Caco-2 (cell line): Measurements from ENCODE around the gene MGLL. TPM values are rescaled to one million over a fixed set of nuclear protein-coding genes. Genes with fewer than 3 reads are reported as not detected.

Source experiments
- BruUV-seq: library from RNA; stranded (reverse); fragments of 400-500 nt; replicated peaks from 2 replicates; lab custom pipeline; 2021; lab: Mats Ljungman, UMichigan
- CTCF ChIA-PET: fragments of 300-600 bp; sonication (Branson Sonifier 250); formaldehyde crosslinking; loops from one replicate; lab custom pipeline; 2022; ENCODE audit warnings: antibody characterized with exemption; lab: Charles Lee
- POLR2A ChIA-PET: fragments of 300-600 bp; sonication (Branson Sonifier 250); formaldehyde crosslinking; loops from one replicate; lab custom pipeline; 2022; ENCODE audit warnings: antibody characterized with exemption; lab: Charles Lee
- DNase-seq, 2 experiments: peaks; one replicate each; pipeline versions ENCODE4 v3.0.0 to v3.0.0-alpha.2; 2020 to 2022
- H3K27me3 ChIP-seq: replicated peaks from 2 replicates; pipeline ENCODE4 v1.6.0; 2011; ENCODE audit warnings: low read length; ENCODE audit not compliant: control insufficient read depth, insufficient read depth
- H3K36me3 ChIP-seq: 2 replicates; pipeline ENCODE4 v1.5.1; 2011; ENCODE audit warnings: low read length; ENCODE audit not compliant: control insufficient read depth, insufficient read depth
- H3K4me1 ChIP-seq: fragments of 250-450 bp; sonication (Bioruptor Pico); 2 replicates; pipeline ENCODE4 v1.5.1; 2020; ENCODE audit warnings: mild to moderate bottlenecking
- H3K4me3 ChIP-seq: 2 replicates; pipeline ENCODE4 v1.5.1; 2011; ENCODE audit warnings: low read depth, mild to moderate bottlenecking, control low read depth, low read length
- H3K9me3 ChIP-seq: fragments of 250-450 bp; sonication (Bioruptor Pico); 2 replicates; pipeline ENCODE4 v1.5.1; 2020; ENCODE audit warnings: mild to moderate bottlenecking, moderate library complexity
- H3K27ac Mint-ChIP-seq: one replicate; pipeline ENCODE4 v1.8.0; 2022; ENCODE audit warnings: mixed read lengths; ENCODE audit not compliant: unreplicated experiment
- H3K27me3 Mint-ChIP-seq: one replicate; pipeline ENCODE4 v1.8.0; 2022; ENCODE audit warnings: mixed read lengths; ENCODE audit not compliant: insufficient read depth, unreplicated experiment
- H3K36me3 Mint-ChIP-seq: one replicate; pipeline ENCODE4 v1.8.0; 2022; ENCODE audit warnings: mild to moderate bottlenecking, mixed read lengths; ENCODE audit not compliant: insufficient read depth, unreplicated experiment
- H3K4me1 Mint-ChIP-seq: one replicate; pipeline ENCODE4 v1.8.0; 2022; ENCODE audit warnings: low read depth, mixed read lengths; ENCODE audit not compliant: unreplicated experiment
- H3K4me3 Mint-ChIP-seq: one replicate; pipeline ENCODE4 v1.8.0; 2022; ENCODE audit warnings: mild to moderate bottlenecking, moderate library complexity, mixed read lengths; ENCODE audit not compliant: unreplicated experiment
- H3K9me3 Mint-ChIP-seq: one replicate; pipeline ENCODE4 v1.8.0; 2022; ENCODE audit warnings: mixed read lengths; ENCODE audit not compliant: unreplicated experiment
- CTCF ChIP-seq, 2 experiments: fragments of 200-600 bp in 1 of 2; IDR thresholded peaks; 1 replicate in 1 of 2; 2 replicates in 1 of 2; pipeline versions ENCODE4 v1.5.1 to v1.8.0; 2011 to 2022; ENCODE audit warnings: antibody characterized with exemption in 1 of 2, control low read depth in 1 of 2, inconsistent platforms in 1 of 2, low read depth in 1 of 2, low read length in 1 of 2, mild to moderate bottlenecking in 1 of 2, moderate library complexity in 1 of 2; ENCODE audit not compliant: insufficient read depth in 1 of 2, severe bottlenecking in 1 of 2, unreplicated experiment in 1 of 2
- intact Hi-C: fragments of 100-400 bp; cut with micrococcal nuclease; formaldehyde crosslinking; loops from one replicate; pipeline ENCODE4 v1.10.0; 2022; ENCODE audit not compliant: unreplicated experiment
- total RNA-seq: library from RNA; stranded (reverse); gene quantifications from 2 replicates; pipeline ENCODE4 v1.2.3, GENCODE V29; 2022

Gene MGLL
- total RNA-seq, 1 experiment from 2014 or later, result 7.8 TPM

DNA sequence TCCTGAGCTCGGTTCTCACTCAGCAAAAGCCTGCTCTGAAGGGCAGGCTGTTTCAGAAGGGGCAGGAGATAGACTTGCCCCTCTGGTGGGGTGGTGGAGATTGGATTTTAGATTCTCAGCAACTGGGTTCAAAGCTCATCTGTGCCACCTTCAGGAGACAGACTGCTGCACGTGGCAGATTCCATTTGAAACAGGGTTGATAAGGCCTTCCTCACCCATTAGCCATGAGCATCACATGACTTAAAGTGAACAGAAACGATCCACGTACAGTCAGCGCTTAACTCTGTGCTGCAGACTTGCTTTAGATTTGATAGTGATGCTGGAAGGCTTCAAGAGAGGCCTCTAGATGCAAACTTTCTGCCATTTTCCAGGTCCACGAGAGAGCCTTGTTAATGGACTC is 35.0 kb upstream of the MGLL start:
- Histone ChIP-seq H3K4me1 (no peaks in the 10 kb centered on the region), H3K4me3 (no peak overlapping the region), H3K27me3 (no peaks in the 10 kb centered on the region), H3K9me3 (no peaks in the 10 kb centered on the region), H3K36me3 (no peaks in the 10 kb centered on the region)
- Mint-ChIP-seq H3K4me1 (no peaks in the 10 kb centered on the region), H3K27ac (no peak overlapping the region), H3K36me3 (no peaks in the 10 kb centered on the region), H3K9me3 (no peaks in the 10 kb centered on the region), H3K27me3 (no peaks in the 10 kb centered on the region), H3K4me3 (no peak overlapping the region)
- ChIA-PET POLR2A (no interaction called here), CTCF (interaction anchor here (1.3 kb wide), 1 partner anchor 66 kb away, joined by 4 read pairs; no protein-coding TSS in a partner anchor)
- intact Hi-C loops, result no loop called here
- TF ChIP-seq CTCF (IDR thresholded peaks at IDR 0.05; ENCODE audit: insufficient read depth in 1 of 2, low read depth in 1 of 2, low read length in 1 of 2, severe bottlenecking in 1 of 2, unreplicated experiment in 1 of 2), result no peak
- no peak for DNase-seq
- no TSS peak for BruUV-seq

DNA sequence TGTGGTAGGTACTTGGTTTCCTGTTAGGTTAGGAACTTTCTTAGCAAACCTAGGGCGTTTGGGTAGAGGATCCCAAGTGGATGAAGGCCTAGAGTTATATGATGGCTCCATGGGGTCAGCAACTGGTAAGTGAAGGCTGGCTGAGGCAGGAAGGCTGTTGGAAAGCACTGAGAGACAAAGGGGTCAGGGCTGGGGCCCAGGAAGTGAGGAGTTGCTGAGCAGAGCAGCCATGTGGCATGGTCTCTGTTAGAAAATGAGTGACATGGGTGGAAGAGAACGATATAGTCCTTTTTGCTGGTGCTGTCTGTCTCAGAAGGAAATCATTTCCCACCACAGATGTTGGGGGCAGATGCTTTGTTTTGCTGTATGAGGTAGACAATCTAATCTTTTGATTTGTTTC is 34.5 kb upstream of the MGLL start:
- BruUV-seq, result no TSS peak
- no peak overlapping the region for H3K27ac Mint-ChIP-seq
- no peaks in the 10 kb centered on the region for H3K36me3 Mint-ChIP-seq

DNA sequence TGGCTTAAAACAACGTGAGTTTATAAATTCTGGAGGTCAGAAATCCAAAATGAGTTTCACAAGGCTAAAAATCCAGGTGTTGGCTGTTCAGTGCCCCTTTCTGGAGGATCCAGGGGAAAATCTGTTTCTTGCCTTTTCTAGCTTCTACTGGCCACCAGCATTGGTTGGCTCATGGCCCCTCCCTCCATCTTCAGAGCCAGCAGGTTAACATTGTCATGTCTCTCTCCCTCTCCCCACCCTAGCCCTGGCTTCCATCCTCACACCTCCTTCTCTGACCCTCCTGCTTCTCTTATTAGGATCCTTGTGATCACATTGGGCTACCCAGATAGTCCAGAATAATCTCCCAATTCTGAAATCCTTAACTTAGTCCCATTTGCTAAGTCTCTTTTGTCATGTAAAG is 32.9 kb upstream of the MGLL start:
- H3K27me3 ChIP-seq, result no peaks in the 10 kb centered on the region
- Mint-ChIP-seq H3K36me3 (no peaks in the 10 kb centered on the region), H3K4me1 (no peaks in the 10 kb centered on the region), H3K27me3 (no peaks in the 10 kb centered on the region), H3K27ac (no peak overlapping the region), H3K9me3 (no peaks in the 10 kb centered on the region), H3K4me3 (no peak overlapping the region)
- H3K4me3 ChIP-seq, result no peak overlapping the region
- H3K36me3 ChIP-seq, result no peaks in the 10 kb centered on the region
- no peaks in the 10 kb centered on the region for H3K9me3 ChIP-seq
- no peak for TF ChIP-seq CTCF (IDR thresholded peaks at IDR 0.05; ENCODE audit: insufficient read depth in 1 of 2, low read depth in 1 of 2, low read length in 1 of 2, severe bottlenecking in 1 of 2, unreplicated experiment in 1 of 2)
- CTCF ChIA-PET, result no interaction called here
- H3K4me1 ChIP-seq, result no peaks in the 10 kb centered on the region
- POLR2A ChIA-PET, result no interaction called here
- intact Hi-C loops, result no loop called here
- no TSS peak for BruUV-seq
- DNase-seq, result no peak

More for the DNA sequence above, 34.5 kb upstream of the MGLL start:
- H3K36me3 ChIP-seq, result no peaks in the 10 kb centered on the region
- intact Hi-C loops, result no loop called here
- H3K4me3 Mint-ChIP-seq, result no peak overlapping the region
- no peak for TF ChIP-seq CTCF (IDR thresholded peaks at IDR 0.05; ENCODE audit: insufficient read depth in 1 of 2, low read depth in 1 of 2, low read length in 1 of 2, severe bottlenecking in 1 of 2, unreplicated experiment in 1 of 2)
- no peaks in the 10 kb centered on the region for H3K4me1 Mint-ChIP-seq
- ChIA-PET CTCF (interaction anchor here (1.3 kb wide), 1 partner anchor 65 kb away, joined by 4 read pairs; no protein-coding TSS in a partner anchor), POLR2A (no interaction called here)
- no peaks in the 10 kb centered on the region for H3K9me3 ChIP-seq
- H3K27me3 Mint-ChIP-seq, result no peaks in the 10 kb centered on the region
- H3K27me3 ChIP-seq, result no peaks in the 10 kb centered on the region
- H3K9me3 Mint-ChIP-seq, result no peaks in the 10 kb centered on the region
- DNase-seq, result no peak
- H3K4me3 ChIP-seq, result no peak overlapping the region
- no peaks in the 10 kb centered on the region for H3K4me1 ChIP-seq
